Sigmoid colon (tissue), 4 donors: ENCODE measurements around the gene TEX53.

ENCODE experiments used
- CTCF ChIP-seq, 4 experiments: fragments of 450-650 bp in 3 of 4; fragments of 200-600 bp in 1 of 4; IDR thresholded peaks; one replicate each; pipeline ENCODE4 v1.5.1; 2016 to 2019; ENCODE audit warnings: antibody characterized with exemption in 4 of 4, mild to moderate bottlenecking in 3 of 4, moderate library complexity in 2 of 4
- EP300 ChIP-seq, 4 donors: sonication (generic); formaldehyde crosslinking; IDR thresholded peaks; one replicate each; pipeline ENCODE4 v1.6.1; 2017; ENCODE audit warnings: antibody characterized with exemption in 4 of 4
- POLR2A ChIP-seq, 2 donors: fragments of 450-650 bp; IDR thresholded peaks; one replicate each; pipeline ENCODE4 v1.6.1; 2016; ENCODE audit warnings: antibody characterized with exemption in 2 of 2, mild to moderate bottlenecking in 2 of 2, moderate library complexity in 2 of 2
- POLR2AphosphoS5 ChIP-seq, 4 donors: sonication (generic); formaldehyde crosslinking; IDR thresholded peaks; one replicate each; pipeline ENCODE4 v1.6.1; 2017; ENCODE audit warnings: antibody characterized with exemption in 4 of 4

- TF ChIP-seq CTCF (IDR thresholded peaks at IDR 0.05) = no peak
- TF ChIP-seq POLR2AphosphoS5 (IDR thresholded peaks at IDR 0.05) = no peak
- no peak for TF ChIP-seq EP300 (IDR thresholded peaks at IDR 0.05)
- TF ChIP-seq POLR2A (IDR thresholded peaks at IDR 0.05) = no peak
Observed at GRCh38 chr9:114706711-114707110, 49.1 kb upstream of the TEX53 start.
